Hepatocyte (in vitro differentiated cells): Measurements from ENCODE around the gene CEP170B. TPM values are rescaled to one million over a fixed set of nuclear protein-coding genes. Genes with fewer than 3 reads are reported as not detected.

Experiments
- DNase-seq: peaks from one replicate; pipeline ENCODE4 v3.0.0-alpha.2; 2016; ENCODE audit warnings: low spot score
- H2AFZ ChIP-seq: fragments of 200-600 bp; sonication (generic); 2 replicates; pipeline ENCODE4 v1.6.0; 2016; ENCODE audit warnings: antibody characterized with exemption, mild to moderate bottlenecking
- H3K27ac ChIP-seq: fragments of 200-600 bp; sonication (generic); 2 replicates; pipeline ENCODE4 v1.5.1; 2016; ENCODE audit warnings: mild to moderate bottlenecking
- H3K27me3 ChIP-seq: fragments of 200-600 bp; sonication (generic); 2 replicates; pipeline ENCODE4 v1.6.1; 2016
- H3K36me3 ChIP-seq: fragments of 200-600 bp; sonication (generic); replicated peaks from 2 replicates; pipeline ENCODE4 v1.5.1; 2016; ENCODE audit warnings: low read depth; ENCODE audit not compliant: insufficient read depth
- H3K4me1 ChIP-seq: fragments of 200-600 bp; sonication (generic); 2 replicates; pipeline ENCODE4 v1.5.1; 2016; ENCODE audit warnings: mild to moderate bottlenecking, moderate library complexity; ENCODE audit not compliant: insufficient read depth
- H3K4me2 ChIP-seq: fragments of 200-600 bp; sonication (generic); 2 replicates; pipeline ENCODE4 v1.6.0; 2016
- H3K4me3 ChIP-seq: fragments of 200-600 bp; sonication (generic); 2 replicates; pipeline ENCODE4 v1.5.1; 2016; ENCODE audit warnings: mild to moderate bottlenecking
- H3K79me2 ChIP-seq: fragments of 200-600 bp; sonication (generic); 2 replicates; pipeline ENCODE4 v1.6.0; 2017; ENCODE audit warnings: mild to moderate bottlenecking
- H3K9me2 ChIP-seq: fragments of 200-600 bp; sonication (generic); replicated peaks from 2 replicates; pipeline ENCODE4 v1.6.0; 2017; ENCODE audit warnings: mild to moderate bottlenecking; ENCODE audit not compliant: insufficient read depth
- H3K9me3 ChIP-seq: fragments of 200-600 bp; sonication (generic); 2 replicates; pipeline ENCODE4 v1.5.1; 2016; ENCODE audit warnings: low read depth, mild to moderate bottlenecking
- H4K20me1 ChIP-seq: fragments of 200-600 bp; sonication (generic); 2 replicates; pipeline ENCODE4 v1.6.0; 2016; ENCODE audit warnings: mild to moderate bottlenecking; ENCODE audit not compliant: insufficient read depth, poor library complexity, severe bottlenecking
- CTCF ChIP-seq: fragments of 200-600 bp; sonication (generic); IDR thresholded peaks from 2 replicates; pipeline ENCODE4 v1.5.1; 2016; ENCODE audit warnings: antibody characterized with exemption, mild to moderate bottlenecking; ENCODE audit not compliant: poor library complexity
- EZH2 ChIP-seq: fragments of 200-600 bp; sonication (generic); IDR thresholded peaks from 2 replicates; pipeline ENCODE4 v1.6.1; 2016; ENCODE audit warnings: antibody characterized with exemption, mild to moderate bottlenecking, borderline replicate concordance
- EZH2phosphoT487 ChIP-seq: fragments of 200-600 bp; sonication (generic); IDR thresholded peaks from one replicate; pipeline ENCODE4 v1.6.1; 2018; ENCODE audit warnings: antibody characterized with exemption, mild to moderate bottlenecking, low read depth, moderate library complexity; ENCODE audit not compliant: unreplicated experiment, severe bottlenecking
- WGBS: methylation state at CpG from one replicate; pipeline ENCODE4 v1.1.6; 2016; ENCODE audit warnings: low lambda C conversion rate; ENCODE audit errors: missing lambda C conversion rate; 5-methylcytosine and 5-hydroxymethylcytosine counted together
- polyA plus RNA-seq: library from polyadenylated mRNA; unstranded; fragments of >200 nt; fragmentation: Nextera tagmentation; extraction: Ambion mirVana; gene quantifications from 2 replicates; pipeline ENCODE4 v1.2.1, GENCODE V29; 2016
- total RNA-seq: library from RNA; depleted of rRNA; stranded (reverse); fragments of >200 nt; gene quantifications from 2 replicates; pipeline ENCODE4 v1.2.3, GENCODE V29; 2014

Gene CEP170B
- total and polyA plus RNA-seq, 2 experiments from 2014 or later = 7.6 to 20.3 TPM

- H3K9me3 ChIP-seq = no peaks in the 10 kb centered on the region
- no peak overlapping the region for H3K27ac ChIP-seq
- H3K4me1 ChIP-seq = peaks cover 2% of the 10 kb centered on the region
- WGBS = 77% methylated on average over 10 of the region's 10 CpGs
- no peaks in the 10 kb centered on the region for H3K79me2 ChIP-seq
- H3K4me3 ChIP-seq = no peak overlapping the region
- H3K4me2 ChIP-seq = no peak overlapping the region
- no peaks in the 10 kb centered on the region for H3K9me2 ChIP-seq
- no peak for DNase-seq
- H4K20me1 ChIP-seq = no peaks in the 10 kb centered on the region
- TF ChIP-seq EZH2 (no peak), CTCF (no peak), EZH2phosphoT487 (no peak)
- H3K27me3 ChIP-seq = peaks cover 18% of the 10 kb centered on the region
- no peak overlapping the region for H2AFZ ChIP-seq
- no peaks in the 10 kb centered on the region for H3K36me3 ChIP-seq
Measured at GRCh38 chr14:104927432-104927816, 62.4 kb downstream of the CEP170B start.

GRCh38 chr14:104927901-104928300, 62.8 kb downstream of the CEP170B start:
- H3K79me2 ChIP-seq = no peaks in the 10 kb centered on the region
- H3K4me1 ChIP-seq = peaks cover 7% of the 10 kb centered on the region
- DNase-seq = no peak
- TF ChIP-seq CTCF = no peak
- no peak for TF ChIP-seq EZH2phosphoT487
- no peak for TF ChIP-seq EZH2
- H3K4me2 ChIP-seq = no peak overlapping the region
- H4K20me1 ChIP-seq = no peaks in the 10 kb centered on the region
- no peaks in the 10 kb centered on the region for H3K36me3 ChIP-seq
- H3K4me3 ChIP-seq = no peak overlapping the region
- no peak overlapping the region for H3K27ac ChIP-seq
- no peaks in the 10 kb centered on the region for H3K9me2 ChIP-seq
- WGBS = 73% methylated on average over 7 of the region's 8 CpGs
- no peaks in the 10 kb centered on the region for H3K9me3 ChIP-seq
- no peak overlapping the region for H2AFZ ChIP-seq
- H3K27me3 ChIP-seq = peaks cover 22% of the 10 kb centered on the region

GRCh38 chr14:104928391-104929133, 63.5 kb downstream of the CEP170B start:
- Histone ChIP-seq H3K4me1 (peaks cover 10% of the 10 kb centered on the region), H3K79me2 (no peaks in the 10 kb centered on the region), H3K9me3 (no peaks in the 10 kb centered on the region), H2AFZ (no peak overlapping the region), H3K27me3 (peaks cover 25% of the 10 kb centered on the region), H3K36me3 (no peaks in the 10 kb centered on the region), H3K27ac (no peak overlapping the region), H3K4me2 (no peak overlapping the region), H3K4me3 (no peak overlapping the region), H3K9me2 (no peaks in the 10 kb centered on the region), H4K20me1 (no peaks in the 10 kb centered on the region)
- no peak for DNase-seq
- TF ChIP-seq EZH2 (no peak), CTCF (no peak), EZH2phosphoT487 (no peak)
- 93% methylated on average over 17 of the region's 17 CpGs for WGBS
